GM20000 (cell line): ENCODE data around the gene CDH12.

ENCODE experiments used
- DNase-seq: peaks from one replicate; pipeline ENCODE4 v3.0.0; 2012; ENCODE audit warnings: low spot score
- TF ChIP-seq, protein P1 (sequence below): IDR thresholded peaks from 2 replicates; pipeline ENCODE4 v1.5.1; 2012; ENCODE audit warnings: mild to moderate bottlenecking, control low read depth; ENCODE audit errors: extremely low read depth, missing control alignments

Gene CDH12

DNA sequence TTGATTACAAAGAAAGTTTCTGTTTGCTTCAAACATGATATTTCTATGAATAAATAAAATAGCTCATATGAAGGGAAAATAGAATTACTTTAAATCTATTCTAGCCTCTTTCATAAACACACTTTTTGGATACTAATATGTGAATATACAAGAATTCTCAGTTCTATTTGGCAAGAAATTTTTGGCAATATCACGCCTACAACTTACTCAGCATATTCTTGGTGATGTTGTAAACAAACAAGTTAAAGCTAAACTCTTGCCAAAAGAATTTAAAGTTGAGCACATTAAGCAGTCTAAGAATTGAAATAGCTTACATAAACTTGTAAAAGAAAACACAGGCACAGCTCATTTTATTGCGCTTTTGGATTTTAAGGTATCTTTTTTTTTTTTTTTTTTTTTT is 209.8 kb downstream of the CDH12 start:
- no peak for DNase-seq
- TF ChIP-seq, protein P1, sequence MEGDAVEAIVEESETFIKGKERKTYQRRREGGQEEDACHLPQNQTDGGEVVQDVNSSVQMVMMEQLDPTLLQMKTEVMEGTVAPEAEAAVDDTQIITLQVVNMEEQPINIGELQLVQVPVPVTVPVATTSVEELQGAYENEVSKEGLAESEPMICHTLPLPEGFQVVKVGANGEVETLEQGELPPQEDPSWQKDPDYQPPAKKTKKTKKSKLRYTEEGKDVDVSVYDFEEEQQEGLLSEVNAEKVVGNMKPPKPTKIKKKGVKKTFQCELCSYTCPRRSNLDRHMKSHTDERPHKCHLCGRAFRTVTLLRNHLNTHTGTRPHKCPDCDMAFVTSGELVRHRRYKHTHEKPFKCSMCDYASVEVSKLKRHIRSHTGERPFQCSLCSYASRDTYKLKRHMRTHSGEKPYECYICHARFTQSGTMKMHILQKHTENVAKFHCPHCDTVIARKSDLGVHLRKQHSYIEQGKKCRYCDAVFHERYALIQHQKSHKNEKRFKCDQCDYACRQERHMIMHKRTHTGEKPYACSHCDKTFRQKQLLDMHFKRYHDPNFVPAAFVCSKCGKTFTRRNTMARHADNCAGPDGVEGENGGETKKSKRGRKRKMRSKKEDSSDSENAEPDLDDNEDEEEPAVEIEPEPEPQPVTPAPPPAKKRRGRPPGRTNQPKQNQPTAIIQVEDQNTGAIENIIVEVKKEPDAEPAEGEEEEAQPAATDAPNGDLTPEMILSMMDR = no peak

DNA sequence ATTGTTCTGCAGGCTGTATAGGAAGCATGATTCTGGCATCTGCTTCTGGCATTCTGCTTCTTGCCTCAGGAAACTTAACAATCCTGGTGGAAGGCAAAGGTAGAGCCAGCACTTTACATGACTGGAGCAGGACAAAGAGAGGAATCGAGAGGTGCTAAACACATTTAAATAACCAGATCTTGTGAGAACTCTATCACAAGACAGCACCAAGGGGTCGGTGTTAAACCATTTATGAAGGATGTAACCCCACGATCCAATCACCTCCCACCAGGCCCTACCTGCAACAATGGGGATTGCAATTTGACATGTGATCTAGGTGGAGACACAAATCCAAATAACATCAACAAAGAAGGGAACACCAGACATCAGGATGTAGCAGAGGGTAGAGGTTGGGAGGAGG is 221.5 kb downstream of the CDH12 start:
- TF ChIP-seq, protein P1 = no peak
- no peak for DNase-seq

DNA sequence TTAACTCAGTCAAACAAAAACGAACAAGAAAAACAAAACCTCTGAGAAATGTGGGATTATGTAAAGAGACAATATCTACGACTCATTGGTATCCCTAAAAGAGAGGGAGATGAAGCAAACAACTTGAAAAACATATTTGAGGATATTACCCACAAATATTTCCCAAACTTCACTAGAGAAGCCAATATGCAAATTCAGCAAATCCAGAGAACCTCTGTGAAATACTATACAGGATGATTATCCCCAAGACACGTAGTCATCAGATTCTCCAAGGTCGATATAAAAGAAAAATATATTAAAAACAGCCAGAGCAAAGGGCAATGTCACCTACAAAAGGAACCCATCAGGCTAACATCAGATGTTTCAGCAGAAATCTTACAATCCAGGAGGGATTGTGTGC is 226.1 kb downstream of the CDH12 start:
- DNase-seq = no peak
- TF ChIP-seq, protein P1 = no peak

DNA sequence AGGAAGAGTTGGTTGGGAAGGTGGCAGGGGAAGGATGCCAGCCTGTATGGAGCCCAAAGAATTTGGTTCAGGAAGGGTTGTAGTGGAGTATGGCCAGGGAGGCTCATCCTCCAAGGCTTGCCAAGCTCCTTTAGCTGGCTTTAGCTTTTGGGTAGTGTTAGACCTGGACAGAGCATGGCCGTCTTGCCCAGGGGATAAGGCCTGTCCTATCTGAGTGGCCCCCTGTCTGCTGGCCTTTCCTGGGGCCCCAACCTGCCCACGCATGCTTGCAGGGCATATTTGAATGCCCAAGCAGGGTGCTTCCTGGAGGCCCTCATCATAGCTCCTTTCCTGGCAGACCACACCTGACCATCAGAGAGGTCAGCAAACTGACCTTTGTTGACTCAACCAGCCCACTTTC is 227.7 kb downstream of the CDH12 start:
- TF ChIP-seq, protein P1 = no peak
- DNase-seq = no peak

DNA sequence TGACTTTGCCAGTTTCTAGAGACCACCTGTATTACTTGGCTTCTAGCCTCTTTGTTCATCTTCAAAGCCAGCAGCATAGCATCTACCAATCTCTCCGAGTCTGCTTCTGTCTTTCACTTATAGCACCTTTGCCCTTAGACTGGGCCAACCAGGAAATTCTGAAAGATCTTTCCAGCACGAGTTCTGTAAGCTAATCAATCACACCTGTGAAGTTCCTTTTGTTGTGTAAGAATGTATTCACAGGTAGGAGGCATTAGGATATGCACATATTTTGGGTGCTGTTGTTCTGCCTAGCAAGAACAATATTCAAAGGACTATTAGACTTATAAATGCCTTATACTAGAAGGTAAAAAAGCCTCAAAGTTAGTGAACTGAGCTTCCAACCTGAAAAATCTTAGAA is 232.1 kb downstream of the CDH12 start:
- DNase-seq = no peak

DNA sequence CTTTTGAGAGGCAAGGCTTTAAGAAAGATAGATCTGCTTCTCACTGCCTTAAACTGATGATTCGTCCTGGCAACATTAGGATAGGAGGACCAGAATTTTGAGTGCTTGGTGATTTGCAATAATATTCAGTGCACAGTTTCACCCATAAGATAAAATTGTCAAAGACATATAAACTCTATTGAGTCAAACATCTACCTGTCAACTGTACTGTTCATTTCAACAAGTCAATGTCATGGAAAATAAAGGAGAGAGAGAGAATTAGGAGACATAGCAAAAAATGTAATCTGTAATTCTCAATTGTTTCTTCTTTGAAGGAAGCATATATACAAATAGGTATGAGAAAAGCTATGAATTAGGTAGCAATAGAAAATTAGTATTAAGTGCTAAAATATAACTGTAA is 237.2 kb downstream of the CDH12 start:
- TF ChIP-seq, protein P1 = no peak
- no peak for DNase-seq

More for the DNA sequence above, 232.1 kb downstream of the CDH12 start:
- TF ChIP-seq, protein P1 = no peak

DNA sequence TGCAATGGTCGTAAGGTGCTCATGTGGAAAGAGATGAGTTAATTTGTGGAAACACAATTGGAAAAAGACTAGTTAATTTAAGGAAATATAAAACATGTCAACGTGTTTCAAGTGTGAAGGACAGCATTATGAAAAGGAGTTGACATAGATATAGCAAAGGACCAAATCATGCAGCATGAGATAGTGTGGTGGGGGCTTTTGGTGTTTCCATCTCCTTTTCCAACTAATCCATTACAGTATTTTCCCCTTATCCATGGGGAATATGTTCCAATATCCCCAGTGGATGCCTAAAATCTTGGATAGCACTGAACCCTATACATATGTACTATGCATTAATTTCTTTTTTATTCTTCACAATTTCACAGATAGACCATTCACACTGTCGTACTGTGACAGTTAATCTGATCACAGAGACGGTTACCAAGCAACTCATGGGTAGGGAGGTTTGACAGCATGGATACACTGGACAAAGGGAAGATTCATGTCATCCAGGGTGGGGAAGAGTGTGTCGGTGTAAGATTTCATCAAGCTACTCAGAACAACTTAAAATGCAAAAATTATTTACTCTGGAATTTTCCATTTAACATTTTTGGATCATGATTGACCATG is 238.6 kb downstream of the CDH12 start:
- no peak for DNase-seq
- TF ChIP-seq, protein P1 = no peak
